Breast epithelium (tissue), 3 donors: ENCODE measurements around the gene PLCB4.

ENCODE experiments used
- POLR2AphosphoS5 ChIP-seq, 3 donors: sonication (generic); formaldehyde crosslinking; IDR thresholded peaks; one replicate each; pipeline ENCODE4 v1.6.1; 2017; ENCODE audit warnings: antibody characterized with exemption in 3 of 3
- TF ChIP-seq, protein P1 (sequence below), 3 donors: fragments of 450-650 bp; IDR thresholded peaks; one replicate each; pipeline ENCODE4 v1.5.1; 2016 to 2017; ENCODE audit warnings: antibody characterized with exemption in 3 of 3, mild to moderate bottlenecking in 3 of 3, moderate library complexity in 3 of 3

DNA sequence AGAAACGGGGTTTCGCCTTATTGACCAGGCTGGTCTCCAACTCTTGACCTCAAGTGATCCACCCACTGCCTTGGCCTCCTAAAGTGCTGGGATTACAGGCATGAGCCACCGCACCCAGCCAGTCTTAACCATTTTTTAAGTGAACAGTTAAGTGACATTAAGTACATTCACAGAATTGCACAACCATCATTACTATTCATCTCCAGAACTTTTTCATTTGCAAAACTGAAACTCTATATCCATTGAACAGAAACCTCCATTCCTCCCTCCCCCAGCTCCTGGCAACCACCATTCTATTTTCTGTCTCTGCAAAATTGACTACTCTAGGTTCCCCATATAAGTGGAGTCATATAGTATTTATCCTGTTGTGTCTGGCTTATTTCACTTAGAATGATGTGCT, 59.7 kb downstream of the PLCB4 start:
- TF ChIP-seq POLR2AphosphoS5 (IDR thresholded peaks at IDR 0.05), result no peak
- TF ChIP-seq, protein P1, sequence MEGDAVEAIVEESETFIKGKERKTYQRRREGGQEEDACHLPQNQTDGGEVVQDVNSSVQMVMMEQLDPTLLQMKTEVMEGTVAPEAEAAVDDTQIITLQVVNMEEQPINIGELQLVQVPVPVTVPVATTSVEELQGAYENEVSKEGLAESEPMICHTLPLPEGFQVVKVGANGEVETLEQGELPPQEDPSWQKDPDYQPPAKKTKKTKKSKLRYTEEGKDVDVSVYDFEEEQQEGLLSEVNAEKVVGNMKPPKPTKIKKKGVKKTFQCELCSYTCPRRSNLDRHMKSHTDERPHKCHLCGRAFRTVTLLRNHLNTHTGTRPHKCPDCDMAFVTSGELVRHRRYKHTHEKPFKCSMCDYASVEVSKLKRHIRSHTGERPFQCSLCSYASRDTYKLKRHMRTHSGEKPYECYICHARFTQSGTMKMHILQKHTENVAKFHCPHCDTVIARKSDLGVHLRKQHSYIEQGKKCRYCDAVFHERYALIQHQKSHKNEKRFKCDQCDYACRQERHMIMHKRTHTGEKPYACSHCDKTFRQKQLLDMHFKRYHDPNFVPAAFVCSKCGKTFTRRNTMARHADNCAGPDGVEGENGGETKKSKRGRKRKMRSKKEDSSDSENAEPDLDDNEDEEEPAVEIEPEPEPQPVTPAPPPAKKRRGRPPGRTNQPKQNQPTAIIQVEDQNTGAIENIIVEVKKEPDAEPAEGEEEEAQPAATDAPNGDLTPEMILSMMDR (IDR thresholded peaks at IDR 0.05), result no peak
